ENCODE measurements around the gene ASMTL. TPM values are rescaled to one million over a fixed set of nuclear protein-coding genes. Genes with fewer than 3 reads are reported as not detected.

ASMTL gene
- total RNA-seq, 1 donor from 2014 or later = 45.5 TPM

DNA sequence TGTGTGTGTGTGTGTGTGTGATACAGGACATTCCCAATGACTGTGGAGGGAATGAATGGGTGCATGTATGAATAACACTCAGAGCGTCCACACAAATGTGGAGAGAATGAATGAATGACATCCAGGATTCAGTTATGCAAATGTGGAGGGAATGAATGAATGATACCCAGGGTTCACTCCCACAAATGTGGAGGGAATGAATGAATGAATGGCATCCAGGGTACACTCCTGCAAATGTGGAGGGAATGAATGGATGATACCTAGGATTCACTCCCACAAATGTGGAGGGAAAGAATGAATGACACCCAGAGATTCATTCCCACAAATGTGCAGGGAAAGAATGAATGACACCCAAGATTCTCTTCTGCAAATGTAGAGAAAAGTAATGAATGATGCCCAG is 36.0 kb upstream of the ASMTL start:
- no peak overlapping the region for H3K4me3 Mint-ChIP-seq (ENCODE audit: unreplicated experiment)
- H3K27ac Mint-ChIP-seq (ENCODE audit: unreplicated experiment) = no peak overlapping the region
- peaks cover 2% of the 10 kb centered on the region for H3K4me1 Mint-ChIP-seq (ENCODE audit: low read depth, unreplicated experiment)
- DNase-seq = no peak
- H3K9me3 Mint-ChIP-seq (ENCODE audit: unreplicated experiment) = peaks cover 5% of the 10 kb centered on the region
- H3K36me3 Mint-ChIP-seq (ENCODE audit: unreplicated experiment) = peaks cover 8% of the 10 kb centered on the region
- H3K27me3 Mint-ChIP-seq (ENCODE audit: unreplicated experiment) = peaks cover 7% of the 10 kb centered on the region
- TF ChIP-seq, protein P1, sequence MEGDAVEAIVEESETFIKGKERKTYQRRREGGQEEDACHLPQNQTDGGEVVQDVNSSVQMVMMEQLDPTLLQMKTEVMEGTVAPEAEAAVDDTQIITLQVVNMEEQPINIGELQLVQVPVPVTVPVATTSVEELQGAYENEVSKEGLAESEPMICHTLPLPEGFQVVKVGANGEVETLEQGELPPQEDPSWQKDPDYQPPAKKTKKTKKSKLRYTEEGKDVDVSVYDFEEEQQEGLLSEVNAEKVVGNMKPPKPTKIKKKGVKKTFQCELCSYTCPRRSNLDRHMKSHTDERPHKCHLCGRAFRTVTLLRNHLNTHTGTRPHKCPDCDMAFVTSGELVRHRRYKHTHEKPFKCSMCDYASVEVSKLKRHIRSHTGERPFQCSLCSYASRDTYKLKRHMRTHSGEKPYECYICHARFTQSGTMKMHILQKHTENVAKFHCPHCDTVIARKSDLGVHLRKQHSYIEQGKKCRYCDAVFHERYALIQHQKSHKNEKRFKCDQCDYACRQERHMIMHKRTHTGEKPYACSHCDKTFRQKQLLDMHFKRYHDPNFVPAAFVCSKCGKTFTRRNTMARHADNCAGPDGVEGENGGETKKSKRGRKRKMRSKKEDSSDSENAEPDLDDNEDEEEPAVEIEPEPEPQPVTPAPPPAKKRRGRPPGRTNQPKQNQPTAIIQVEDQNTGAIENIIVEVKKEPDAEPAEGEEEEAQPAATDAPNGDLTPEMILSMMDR (IDR thresholded peaks at IDR 0.05; ENCODE audit: partially characterized antibody, unreplicated experiment) = no peak

DNA sequence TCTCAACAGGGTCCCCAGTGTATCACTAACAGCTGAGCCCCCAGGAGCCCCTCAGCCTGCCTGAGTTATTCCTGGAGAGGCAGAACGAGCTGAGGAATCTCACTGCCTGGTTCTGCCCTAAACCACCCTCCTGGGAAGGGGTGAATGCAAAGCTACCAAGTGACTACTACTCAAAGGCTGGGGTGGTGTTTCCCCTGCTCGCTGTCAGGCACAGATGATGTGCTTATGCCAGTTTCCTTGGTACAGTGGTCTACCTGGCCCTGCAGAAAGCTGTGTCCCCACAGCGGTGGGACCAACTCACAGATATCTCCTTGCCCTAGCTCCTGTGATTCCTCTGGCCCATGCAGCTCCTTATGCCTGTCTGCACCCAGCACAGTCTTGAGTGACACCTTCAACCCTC is 35.4 kb upstream of the ASMTL start:
- DNase-seq = no peak
- H3K4me3 Mint-ChIP-seq (ENCODE audit: unreplicated experiment) = no peak overlapping the region
- H3K27me3 Mint-ChIP-seq (ENCODE audit: unreplicated experiment) = peaks cover 5% of the 10 kb centered on the region
- TF ChIP-seq, protein P1 (IDR thresholded peaks at IDR 0.05; ENCODE audit: partially characterized antibody, unreplicated experiment) = no peak
- no peak overlapping the region for H3K27ac Mint-ChIP-seq (ENCODE audit: unreplicated experiment)
- H3K36me3 Mint-ChIP-seq (ENCODE audit: unreplicated experiment) = peaks cover 8% of the 10 kb centered on the region
- H3K9me3 Mint-ChIP-seq (ENCODE audit: unreplicated experiment) = peaks cover 5% of the 10 kb centered on the region
- no peaks in the 10 kb centered on the region for H3K4me1 Mint-ChIP-seq (ENCODE audit: low read depth, unreplicated experiment)

DNA sequence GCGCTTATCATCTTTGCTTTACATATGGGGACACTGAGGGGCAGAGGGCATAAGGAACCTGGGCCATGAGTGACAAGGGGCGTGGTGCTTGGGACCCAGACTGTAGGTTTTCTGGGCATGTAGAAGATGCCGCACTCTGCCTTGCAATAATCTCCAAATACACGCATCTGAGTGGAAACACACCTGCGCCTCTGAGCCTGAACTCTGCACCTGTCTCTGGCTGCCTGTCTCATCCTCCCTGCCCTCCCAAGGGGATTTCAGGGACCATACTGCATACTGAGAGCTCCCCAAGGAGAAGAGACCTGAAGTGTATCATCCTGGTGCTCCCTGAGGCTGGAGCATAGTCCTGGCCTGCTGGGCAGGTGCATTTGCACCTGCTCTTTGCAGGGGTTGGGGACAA is 34.7 kb upstream of the ASMTL start:
- Mint-ChIP-seq H3K27ac (ENCODE audit: unreplicated experiment) (no peak overlapping the region), H3K36me3 (ENCODE audit: unreplicated experiment) (peaks cover 8% of the 10 kb centered on the region), H3K4me3 (ENCODE audit: unreplicated experiment) (no peak overlapping the region), H3K9me3 (ENCODE audit: unreplicated experiment) (peaks cover 5% of the 10 kb centered on the region), H3K27me3 (ENCODE audit: unreplicated experiment) (peaks cover 5% of the 10 kb centered on the region), H3K4me1 (ENCODE audit: low read depth, unreplicated experiment) (no peaks in the 10 kb centered on the region)
- TF ChIP-seq, protein P1 (IDR thresholded peaks at IDR 0.05; ENCODE audit: partially characterized antibody, unreplicated experiment) = no peak
- no peak for DNase-seq

DNA sequence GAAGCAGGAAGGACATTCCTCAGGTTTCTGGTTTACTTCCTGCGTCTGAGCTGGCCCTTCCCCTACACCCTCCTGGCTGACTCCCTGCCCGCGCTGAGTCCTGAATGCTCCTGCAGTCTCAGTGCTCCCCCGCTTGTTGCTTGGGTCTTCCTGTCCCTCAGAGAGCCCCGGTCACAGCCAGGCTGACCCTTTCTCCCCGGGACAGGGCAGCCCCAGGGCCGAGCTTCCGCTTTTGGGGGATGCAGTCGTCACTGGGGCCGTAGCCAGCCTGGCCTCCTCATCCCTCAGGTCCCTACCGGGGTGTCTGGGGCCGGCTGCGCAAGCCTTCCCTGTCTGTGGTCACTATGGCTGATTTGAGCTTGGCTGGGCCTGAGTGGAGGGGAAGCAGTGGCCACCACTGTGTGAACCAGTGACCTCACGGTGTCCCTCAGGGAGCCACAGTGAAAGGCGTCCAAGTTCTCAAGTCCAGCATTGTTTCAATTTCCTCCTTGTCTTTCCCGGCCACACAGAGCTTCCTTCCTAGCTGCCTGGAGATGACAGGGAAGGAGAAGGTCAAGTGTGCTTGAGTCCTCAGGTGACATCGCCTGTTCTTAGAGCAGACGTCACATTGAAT is 34.1 kb upstream of the ASMTL start:
- Mint-ChIP-seq H3K36me3 (ENCODE audit: unreplicated experiment) (peaks cover 6% of the 10 kb centered on the region), H3K27ac (ENCODE audit: unreplicated experiment) (no peak overlapping the region), H3K9me3 (ENCODE audit: unreplicated experiment) (peaks cover 8% of the 10 kb centered on the region), H3K27me3 (ENCODE audit: unreplicated experiment) (peaks cover 7% of the 10 kb centered on the region), H3K4me3 (ENCODE audit: unreplicated experiment) (no peak overlapping the region), H3K4me1 (ENCODE audit: low read depth, unreplicated experiment) (peaks cover 4% of the 10 kb centered on the region)
- TF ChIP-seq, protein P1 (IDR thresholded peaks at IDR 0.05; ENCODE audit: partially characterized antibody, unreplicated experiment) = no peak
- DNase-seq = no peak

DNA sequence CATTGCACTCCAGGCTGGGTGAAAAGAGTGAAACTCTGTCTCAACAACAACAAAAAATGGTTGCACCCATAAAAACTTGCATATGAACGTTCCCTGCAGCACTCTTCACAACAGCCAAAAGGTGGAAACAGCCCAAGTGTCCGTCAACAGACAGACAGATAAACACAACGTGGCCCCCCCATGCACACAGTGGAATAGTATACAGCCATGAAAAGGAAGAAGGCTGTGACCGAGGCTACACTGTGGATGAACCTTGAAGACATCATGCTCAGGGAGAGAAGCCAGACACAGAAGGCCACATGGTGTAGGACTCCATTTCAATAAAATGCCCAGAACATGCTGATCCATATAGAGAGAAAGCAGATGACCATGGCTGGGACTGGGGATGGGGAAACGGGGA is 33.5 kb upstream of the ASMTL start:
- peaks cover 8% of the 10 kb centered on the region for H3K4me1 Mint-ChIP-seq (ENCODE audit: low read depth, unreplicated experiment)
- peaks cover 5% of the 10 kb centered on the region for H3K27me3 Mint-ChIP-seq (ENCODE audit: unreplicated experiment)
- no peak overlapping the region for H3K27ac Mint-ChIP-seq (ENCODE audit: unreplicated experiment)
- no peak for DNase-seq
- TF ChIP-seq, protein P1 (IDR thresholded peaks at IDR 0.05; ENCODE audit: partially characterized antibody, unreplicated experiment) = no peak
- peaks cover 7% of the 10 kb centered on the region for H3K9me3 Mint-ChIP-seq (ENCODE audit: unreplicated experiment)
- H3K4me3 Mint-ChIP-seq (ENCODE audit: unreplicated experiment) = no peak overlapping the region
- no peaks in the 10 kb centered on the region for H3K36me3 Mint-ChIP-seq (ENCODE audit: unreplicated experiment)
